ENCODE measurements around the gene TMEM87A.

DNA sequence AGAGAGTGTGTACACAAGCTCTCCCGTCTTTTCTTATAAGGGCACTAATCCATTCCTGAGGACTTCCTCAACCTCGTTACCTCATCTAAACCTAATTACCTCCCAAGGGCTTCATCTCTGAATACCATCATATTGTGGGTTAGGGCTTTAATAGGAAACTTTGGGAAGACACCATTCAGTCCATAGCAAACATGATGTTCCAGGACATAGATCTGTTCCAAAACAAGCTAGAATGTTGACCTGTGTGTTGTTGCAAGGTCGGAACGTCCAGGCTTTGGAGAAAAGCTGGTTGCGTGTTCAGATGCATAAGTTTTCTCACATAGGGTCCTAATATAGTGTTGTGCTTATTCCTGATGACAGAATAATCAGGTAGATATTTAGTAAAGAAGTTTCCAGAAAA, 9.7 kb upstream of the TMEM87A start:
- no peak for TF ChIP-seq POLR2A (IDR thresholded peaks at IDR 0.05)
- TF ChIP-seq, protein P1, sequence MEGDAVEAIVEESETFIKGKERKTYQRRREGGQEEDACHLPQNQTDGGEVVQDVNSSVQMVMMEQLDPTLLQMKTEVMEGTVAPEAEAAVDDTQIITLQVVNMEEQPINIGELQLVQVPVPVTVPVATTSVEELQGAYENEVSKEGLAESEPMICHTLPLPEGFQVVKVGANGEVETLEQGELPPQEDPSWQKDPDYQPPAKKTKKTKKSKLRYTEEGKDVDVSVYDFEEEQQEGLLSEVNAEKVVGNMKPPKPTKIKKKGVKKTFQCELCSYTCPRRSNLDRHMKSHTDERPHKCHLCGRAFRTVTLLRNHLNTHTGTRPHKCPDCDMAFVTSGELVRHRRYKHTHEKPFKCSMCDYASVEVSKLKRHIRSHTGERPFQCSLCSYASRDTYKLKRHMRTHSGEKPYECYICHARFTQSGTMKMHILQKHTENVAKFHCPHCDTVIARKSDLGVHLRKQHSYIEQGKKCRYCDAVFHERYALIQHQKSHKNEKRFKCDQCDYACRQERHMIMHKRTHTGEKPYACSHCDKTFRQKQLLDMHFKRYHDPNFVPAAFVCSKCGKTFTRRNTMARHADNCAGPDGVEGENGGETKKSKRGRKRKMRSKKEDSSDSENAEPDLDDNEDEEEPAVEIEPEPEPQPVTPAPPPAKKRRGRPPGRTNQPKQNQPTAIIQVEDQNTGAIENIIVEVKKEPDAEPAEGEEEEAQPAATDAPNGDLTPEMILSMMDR (IDR thresholded peaks at IDR 0.05 in 8 of 11, conservative IDR thresholded peaks at IDR 0.05 in 3 of 11): no peak
- TF ChIP-seq POLR2AphosphoS5 (IDR thresholded peaks at IDR 0.05): no peak

Measured in spleen (tissue), 7 donors.